Hematopoietic multipotent progenitor cell treated with erythropoietin and hydrocortisone succinate and interleukin-3 and kit ligand, for 4 days (in vitro differentiated cells): ENCODE measurements around the gene DCAF12.
"Not testable (repeated sequence)": the region's sequence is repeated elsewhere in the genome, so short reads cannot be mapped to it uniquely, and the experiment has no call there.

Experiments used
- DNase-seq: peaks from one replicate; pipeline ENCODE4 v3.0.0-alpha.2; 2015

DCAF12 gene

DNA sequence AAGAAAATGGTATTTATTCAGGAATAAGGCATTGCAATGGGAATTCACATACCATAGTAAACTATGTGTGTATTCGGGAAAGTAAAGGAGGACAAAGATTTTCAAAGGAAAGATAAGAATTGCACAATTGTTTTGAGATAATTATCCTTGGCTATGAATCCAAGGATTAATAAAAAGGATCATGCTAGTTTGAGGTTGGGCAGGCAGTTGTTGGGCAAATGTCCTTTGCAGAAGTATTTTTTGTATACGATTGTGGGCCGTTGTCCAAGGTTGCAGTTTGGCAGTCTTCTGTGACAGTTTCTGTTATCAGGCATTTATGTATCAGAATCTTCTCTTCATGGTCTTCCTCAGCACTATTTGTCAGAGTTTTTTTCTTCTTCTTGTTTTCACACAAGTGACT lies 67.2 kb downstream of the DCAF12 start:
- DNase-seq: peak; percentile 12

DNA sequence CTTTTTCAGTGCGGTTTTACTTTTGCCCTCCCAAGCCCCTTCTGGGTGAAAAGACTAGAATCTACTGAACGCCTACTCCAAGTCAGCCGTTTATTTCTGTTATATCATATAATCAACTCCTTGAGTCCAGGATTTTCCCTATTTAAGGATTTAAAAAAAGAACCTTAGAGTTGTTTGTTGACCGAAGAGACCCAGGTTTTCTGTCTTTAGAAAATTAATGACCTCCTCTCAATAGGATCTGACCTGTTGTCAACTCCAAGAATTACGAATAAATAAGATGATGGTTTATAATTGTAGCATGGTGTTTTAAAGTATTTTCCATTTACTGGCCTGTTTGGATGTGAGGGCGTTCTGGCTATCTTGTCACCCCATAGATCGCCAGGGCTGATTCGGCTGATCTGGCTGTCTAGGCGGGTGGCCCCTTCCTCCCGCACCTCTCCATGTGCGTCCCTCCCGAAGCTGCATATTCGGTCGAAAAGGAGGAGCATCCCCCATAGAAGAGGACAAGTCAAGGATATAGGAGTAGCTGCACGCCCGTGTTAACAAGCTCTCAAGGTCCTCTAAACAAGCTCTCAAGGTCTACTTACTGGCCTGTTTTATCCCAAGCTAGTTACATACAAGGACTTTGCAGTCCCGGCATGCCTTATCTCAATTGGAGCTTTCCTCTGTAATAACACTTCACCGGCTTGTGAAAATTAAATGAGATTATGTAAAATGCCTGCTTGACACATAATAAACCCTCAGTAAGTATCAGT lies 76.7 kb downstream of the DCAF12 start:
- peak; percentile 44 for DNase-seq

DNA sequence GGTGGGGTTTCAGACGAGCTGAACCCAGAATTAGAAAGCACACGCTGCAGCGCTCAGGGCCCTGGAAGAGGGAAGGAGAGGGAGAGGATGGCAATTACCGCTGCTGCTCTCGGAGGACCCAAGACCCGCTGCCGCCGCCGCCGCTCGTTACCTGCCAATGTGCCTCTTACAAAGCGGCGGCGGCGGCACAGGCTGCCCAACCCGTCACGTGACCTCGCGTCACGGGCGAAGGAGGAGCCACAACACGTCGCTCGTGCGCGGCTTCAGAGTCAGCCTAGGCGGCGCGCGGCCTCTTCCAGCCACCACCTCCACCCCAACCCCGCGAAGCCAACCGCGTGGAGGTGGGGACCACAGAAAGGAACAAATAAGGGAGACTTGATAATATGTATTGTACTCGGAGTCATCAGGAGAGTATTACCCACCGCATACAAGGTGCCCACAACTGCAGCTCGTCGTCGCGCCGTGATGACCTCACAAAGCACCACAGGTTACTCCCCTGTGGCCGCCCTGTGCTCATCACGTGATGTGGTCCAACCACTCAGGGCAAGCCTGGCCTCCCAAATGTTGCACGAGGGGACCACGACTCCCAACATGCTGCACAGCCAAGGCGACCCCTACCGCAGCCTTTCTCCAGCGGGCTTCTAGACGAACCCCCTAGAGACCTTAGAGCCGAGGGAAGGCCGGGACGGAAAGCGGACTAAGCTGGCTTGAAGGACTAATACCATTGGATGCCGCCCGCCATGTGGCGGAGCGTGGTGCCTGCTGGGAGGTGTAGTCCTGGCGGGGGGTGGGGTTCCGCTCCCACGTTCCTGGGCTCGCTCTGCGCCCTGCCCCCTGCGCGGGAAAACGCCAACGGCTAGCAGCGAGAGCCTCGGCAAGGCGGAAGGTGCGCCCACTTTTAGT lies 77.5 kb downstream of the DCAF12 start, which contains the start of gene UBAP2:
Gene UBAP2, minus strand, starts transcription at position 161 of the 903 bp plus-strand sequence. CDS start 31,739 bp downstream, outside the sequence.
- DNase-seq: peak; percentile 99

DNA sequence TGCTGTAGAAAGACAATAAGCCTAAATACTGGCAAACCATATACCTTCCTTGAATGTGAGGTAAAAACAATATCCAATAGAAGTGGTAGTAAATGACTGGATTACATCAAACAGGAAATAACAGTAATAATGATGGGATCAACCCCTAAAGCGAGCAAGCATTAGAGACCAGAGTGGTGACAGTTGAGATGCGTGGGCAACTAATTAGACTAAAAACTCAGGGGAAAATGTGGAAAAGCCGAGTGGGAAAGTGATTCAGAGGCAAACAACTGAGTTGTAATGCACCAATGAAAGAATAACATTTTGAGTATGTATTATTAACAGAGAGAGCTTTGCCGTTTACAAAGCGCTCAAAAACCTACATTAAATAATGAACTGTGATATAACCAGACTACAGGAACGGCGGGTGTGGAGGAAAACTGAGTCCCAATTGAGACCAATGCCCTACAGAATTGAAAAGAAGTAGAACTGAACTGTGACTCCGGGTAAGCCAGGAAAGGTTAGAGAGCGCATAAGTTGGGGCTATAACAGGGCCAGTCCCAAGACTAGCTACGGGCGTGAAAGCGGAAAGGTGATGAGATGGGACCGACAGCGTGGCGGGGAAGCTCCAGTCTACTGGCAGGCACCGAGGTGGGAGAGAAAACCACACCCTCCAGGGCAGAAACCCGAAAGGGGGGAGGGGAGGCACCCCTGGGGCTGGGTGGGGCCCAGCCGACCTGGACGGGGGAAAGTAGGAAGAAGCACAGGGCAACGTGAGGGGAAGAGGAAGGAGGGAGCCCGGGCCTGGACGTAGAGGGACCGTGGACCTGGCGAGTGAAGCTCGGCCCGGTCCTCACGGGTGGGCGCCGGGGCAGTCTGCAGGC lies 78.4 kb downstream of the DCAF12 start:
- peak; percentile 80 for DNase-seq

DNA sequence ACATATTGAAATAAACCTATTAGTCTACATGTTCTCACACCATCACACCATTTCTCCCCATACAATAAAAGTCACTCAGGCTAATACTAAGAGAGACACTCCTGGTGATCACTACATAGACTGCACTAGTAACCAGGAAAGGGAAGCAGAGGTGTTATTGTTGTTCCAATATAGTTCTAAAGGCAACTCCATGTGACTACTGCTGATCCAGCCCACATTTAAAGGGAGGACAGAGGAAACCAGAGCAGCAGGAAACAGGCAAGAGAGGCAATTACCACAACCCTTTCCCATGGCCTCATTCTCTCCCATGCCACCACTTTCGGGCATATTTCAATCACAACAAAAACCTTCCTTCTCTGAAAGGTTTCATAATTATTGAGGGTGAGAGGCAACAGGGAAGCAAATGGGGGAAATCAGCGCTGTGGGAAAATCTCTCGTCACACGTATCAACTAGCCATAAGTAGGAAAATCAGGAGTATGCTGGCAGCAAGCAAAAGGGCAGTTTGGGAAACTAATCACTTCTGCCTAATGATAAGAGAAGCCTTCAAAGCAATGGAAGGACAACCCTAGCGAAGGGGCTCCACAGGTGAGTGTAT lies 79.6 kb downstream of the DCAF12 start:
- DNase-seq: peak; percentile 56

DNA sequence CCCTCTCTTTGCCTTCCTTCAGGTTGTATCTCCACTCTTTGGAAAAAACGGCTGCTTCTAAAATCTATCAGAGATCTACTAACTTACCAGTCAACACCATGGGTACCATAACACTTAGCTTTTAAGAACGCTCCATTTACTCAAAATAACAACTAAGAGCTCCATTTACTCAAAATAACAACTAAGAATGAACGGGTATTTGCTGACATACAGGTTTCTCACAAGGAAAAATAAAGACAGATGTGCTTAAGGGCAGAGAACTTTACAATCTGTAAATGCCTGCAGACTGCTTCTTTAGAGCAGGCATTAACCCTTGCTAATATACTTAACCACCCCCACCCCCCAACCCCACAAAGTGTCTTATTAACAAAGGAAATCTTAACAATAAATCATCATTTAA lies 80.6 kb downstream of the DCAF12 start:
- no peak for DNase-seq

DNA sequence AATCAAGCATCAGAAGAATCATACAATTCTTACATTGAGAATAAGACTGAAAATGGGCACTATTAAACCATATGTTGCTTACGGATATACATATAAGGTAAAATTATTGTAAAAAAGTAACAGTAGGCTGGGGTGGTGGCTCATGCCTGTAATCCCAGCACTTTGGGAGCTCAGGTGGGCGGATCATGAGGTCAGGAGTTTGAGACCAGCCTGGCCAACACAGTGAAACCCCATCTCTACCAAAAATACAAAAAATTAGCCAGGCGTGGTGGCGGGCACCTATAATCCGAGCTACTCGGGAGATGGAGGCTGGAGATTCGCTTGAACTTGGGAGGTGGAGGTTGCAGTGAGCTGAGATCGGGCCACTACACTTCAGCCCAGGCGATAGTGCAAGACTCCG lies 84.4 kb downstream of the DCAF12 start:
- not testable (repeated sequence) for DNase-seq

DNA sequence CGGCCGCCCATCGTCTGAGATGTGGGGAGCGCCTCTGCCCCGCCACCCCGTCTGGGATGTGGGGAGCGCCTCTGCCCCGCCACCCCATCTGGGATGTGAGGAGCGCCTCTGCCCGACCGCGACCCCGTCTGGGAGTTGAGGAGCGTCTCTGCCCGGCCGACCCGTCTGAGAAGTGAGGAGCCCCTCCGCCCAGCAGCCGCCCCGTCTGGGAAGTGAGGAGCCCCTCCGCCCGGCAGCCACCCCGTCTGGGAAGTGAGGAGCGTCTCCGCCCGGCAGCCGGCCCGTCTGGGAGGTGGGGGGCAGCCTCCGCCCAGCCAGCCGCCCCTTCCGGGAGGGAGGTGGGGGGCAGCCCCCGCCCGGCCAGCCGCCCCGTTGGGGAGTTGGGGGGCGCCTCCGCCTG lies 87.6 kb downstream of the DCAF12 start:
- DNase-seq: not testable (repeated sequence)

DNA sequence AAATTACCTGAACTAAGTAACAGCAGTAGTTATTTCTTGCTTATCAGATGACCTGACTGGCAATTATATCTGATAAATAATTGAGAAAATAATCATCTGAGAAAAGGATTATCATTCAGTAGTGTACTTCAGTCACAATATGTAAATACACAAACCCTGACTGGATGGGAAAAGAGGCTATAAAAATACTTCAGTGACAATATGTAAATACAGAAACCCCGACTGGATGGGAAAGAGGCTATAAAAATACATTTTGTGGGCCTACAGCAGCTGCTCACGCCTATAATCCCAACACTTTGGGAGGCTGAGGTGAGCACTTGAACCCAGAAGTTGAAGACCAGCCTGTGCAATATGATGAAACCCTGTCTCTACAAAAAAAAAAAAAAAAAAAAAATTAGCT lies 88.9 kb downstream of the DCAF12 start:
- DNase-seq: no peak

DNA sequence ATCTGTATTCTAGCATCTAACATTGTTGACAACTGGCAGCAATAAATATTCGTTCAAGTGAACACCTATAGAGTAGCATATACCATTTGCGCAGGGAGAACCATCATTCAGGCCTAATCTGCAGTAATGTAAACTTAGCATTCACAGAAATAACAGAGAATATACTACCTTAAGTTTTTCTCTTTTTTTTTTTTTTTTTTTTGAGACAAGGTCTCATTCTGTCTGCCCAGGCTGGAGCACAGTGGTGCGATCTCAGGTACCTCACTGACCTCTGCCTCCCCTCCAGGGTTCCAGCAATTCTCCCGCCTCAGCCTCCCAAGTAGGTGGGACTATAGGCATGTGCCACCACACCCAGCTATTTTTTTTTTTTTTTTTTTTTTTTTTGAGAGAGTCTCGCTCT lies 89.9 kb downstream of the DCAF12 start:
- no peak for DNase-seq
